K562 (cell line): ENCODE results near the gene TXNL4A. TPM values are rescaled to one million over a fixed set of nuclear protein-coding genes. Genes with fewer than 3 reads are reported as not detected.
"Not testable (repeated sequence)": the region's sequence is repeated elsewhere in the genome, so short reads cannot be mapped to it uniquely, and the experiment has no call there.

Experiments used
- ATAC-seq: fragments of 200-7000 bp; cut with Tn5 transposase; 3 replicates; pipeline ENCODE4 v1.9.1; 2020; ENCODE audit warnings: moderate library complexity
- BruUV-seq: library from RNA; stranded (reverse); fragments of 400-500 nt; replicated peaks from 2 replicates; lab custom pipeline; 2021; lab: Mats Ljungman, UMichigan
- CTCF ChIA-PET: fragments of 300-600 bp; formaldehyde crosslinking; extraction: SDS; loops from one replicate; lab custom pipeline; 2021; ENCODE audit warnings: low intra/inter-chr PET ratio; lab: Yijun Ruan, JAX
- POLR2A ChIA-PET: fragments of 300-600, 350-650 bp; sonication (Branson Sonifier 250); formaldehyde crosslinking; extraction: SDS; loops from one replicate; lab custom pipeline; 2021; ENCODE audit warnings: antibody characterized with exemption, inconsistent platforms; lab: Yijun Ruan, JAX
- DNase-seq, 4 experiments: peaks; one replicate each; pipeline versions ENCODE4 v3.0.0 to v3.0.0-alpha.2; 2011 to 2018; ENCODE audit warnings: low spot score in 3 of 4, mixed read lengths in 3 of 4; ENCODE audit errors: extremely low read depth in 1 of 4
- FAIRE-seq: peaks from 2 replicates; lab custom pipeline; 2011; peaks lifted over from hg19 to GRCh38; lab: Jason Lieb, UNC
- H2AFZ ChIP-seq: 2 replicates; pipeline ENCODE4 v1.6.0; 2011; ENCODE audit warnings: low read depth, low read length, control low read depth, inconsistent platforms
- H3K27ac ChIP-seq: fragments of 200-600 bp; 3 replicates; pipeline ENCODE4 v1.8.0; 2011; ENCODE audit warnings: low read depth, mild to moderate bottlenecking, control low read depth, inconsistent platforms, low read length, moderate library complexity, mixed read lengths; ENCODE audit errors: extremely low read depth
- H3K27me3 ChIP-seq, 2 experiments: fragments of 300-600 bp in 1 of 2; 2 replicates in 1 of 2; 3 replicates in 1 of 2; pipeline versions ENCODE4 v1.6.0 to v1.8.0; 2011; ENCODE audit warnings: inconsistent platforms in 2 of 2, low read length in 2 of 2, mild to moderate bottlenecking in 1 of 2, mixed read lengths in 1 of 2, moderate library complexity in 1 of 2; ENCODE audit not compliant: control insufficient read depth in 2 of 2, insufficient read depth in 2 of 2
- H3K36me3 ChIP-seq: fragments of 300-600 bp; 3 replicates; pipeline ENCODE4 v1.8.0; 2011; ENCODE audit warnings: mild to moderate bottlenecking, low read length, inconsistent platforms; ENCODE audit not compliant: control insufficient read depth, insufficient read depth
- H3K4me1 ChIP-seq, 2 experiments: fragments of 200-600 bp in 1 of 2; replicated peaks in 1 of 2; 2 replicates in 1 of 2; 3 replicates in 1 of 2; pipeline versions ENCODE4 v1.5.1 to v1.8.0; 2011; ENCODE audit warnings: inconsistent platforms in 2 of 2, low read length in 2 of 2, mild to moderate bottlenecking in 1 of 2, mixed read lengths in 1 of 2, moderate library complexity in 1 of 2; ENCODE audit not compliant: control insufficient read depth in 2 of 2, insufficient read depth in 2 of 2
- H3K4me2 ChIP-seq: 2 replicates; pipeline ENCODE4 v1.6.1; 2011; ENCODE audit warnings: low read length, control low read depth, inconsistent platforms, mixed read lengths; ENCODE audit not compliant: insufficient read depth
- H3K4me3 ChIP-seq: fragments of 200-600 bp; sonication (generic), shearing (Covaris generic); 2 replicates; pipeline ENCODE4 v1.5.1; 2016; ENCODE audit warnings: control low read depth, inconsistent platforms
- H3K79me2 ChIP-seq: fragments of 200-600 bp; 3 replicates; pipeline ENCODE4 v1.8.0; 2011; ENCODE audit warnings: low read length, inconsistent platforms; ENCODE audit not compliant: control insufficient read depth, insufficient read depth
- H3K9ac ChIP-seq, 2 experiments: 2 replicates each; pipeline versions ENCODE4 v1.6.0 to v1.6.1; 2011; ENCODE audit warnings: low read depth in 2 of 2, low read length in 2 of 2, control low read depth in 1 of 2, inconsistent platforms in 1 of 2, mild to moderate bottlenecking in 1 of 2, mixed read lengths in 1 of 2; ENCODE audit not compliant: insufficient read depth in 1 of 2
- H3K9me1 ChIP-seq: one replicate; pipeline ENCODE4 v1.6.0; 2011; ENCODE audit warnings: inconsistent platforms, mild to moderate bottlenecking, low read length, moderate library complexity; ENCODE audit not compliant: control insufficient read depth, insufficient read depth
- H3K9me3 ChIP-seq: replicated peaks from 2 replicates; pipeline ENCODE4 v1.5.1; 2011; ENCODE audit warnings: low read depth, low read length, inconsistent platforms; ENCODE audit not compliant: control insufficient read depth, insufficient read depth
- H4K20me1 ChIP-seq: replicated peaks from 2 replicates; pipeline ENCODE4 v1.6.1; 2011; ENCODE audit warnings: low read length, inconsistent platforms, mixed read lengths; ENCODE audit not compliant: control insufficient read depth, insufficient read depth
- ARID1B ChIP-seq: fragments of 450-650 bp; IDR thresholded peaks from 2 replicates; pipeline ENCODE4 v1.6.1; 2016; ENCODE audit warnings: antibody characterized with exemption, mild to moderate bottlenecking, inconsistent platforms
- ARID3A ChIP-seq: IDR thresholded peaks from 2 replicates; pipeline ENCODE4 v1.6.1; 2012; ENCODE audit warnings: low read depth, low read length, improper control_type of control experiment, borderline replicate concordance
- CBFA2T3 ChIP-seq: fragments of 450-650 bp; IDR thresholded peaks from 2 replicates; pipeline ENCODE4 v1.6.1; 2017
- EP300 ChIP-seq: IDR thresholded peaks from 2 replicates; pipeline ENCODE4 v1.6.1; 2012; ENCODE audit warnings: low read length, improper control_type of control experiment
- HMBOX1 ChIP-seq: sonication (generic); IDR thresholded peaks from 2 replicates; pipeline ENCODE4 v1.6.1; 2016
- MTA2 ChIP-seq: fragments of 450-650 bp; IDR thresholded peaks from 2 replicates; pipeline ENCODE4 v1.6.1; 2016; ENCODE audit warnings: low read depth
- NCOR1 ChIP-seq: fragments of 450-650 bp; IDR thresholded peaks from 2 replicates; pipeline ENCODE4 v1.6.1; 2016; ENCODE audit warnings: mild to moderate bottlenecking, moderate library complexity
- SMARCA4 ChIP-seq: fragments of 450-650 bp; IDR thresholded peaks from 2 replicates; pipeline ENCODE4 v1.6.1; 2016
- TAL1 ChIP-seq: fragments of 450-650 bp; IDR thresholded peaks from 2 replicates; pipeline ENCODE4 v1.6.1; 2016; ENCODE audit warnings: mild to moderate bottlenecking
- TCF3 ChIP-seq: sonication (generic); formaldehyde crosslinking; IDR thresholded peaks from 2 replicates; pipeline ENCODE4 v1.4.0; 2020; ENCODE audit warnings: mild to moderate bottlenecking, missing genetic modification reagents
- TEAD4 ChIP-seq, 2 experiments: sonication (generic) in 1 of 2; formaldehyde crosslinking in 1 of 2; IDR thresholded peaks; 2 replicates each; pipeline versions ENCODE4 v1.6.1 to v1.8.0; 2012 to 2022; ENCODE audit warnings: borderline replicate concordance in 1 of 2, inconsistent platforms in 1 of 2, low read length in 1 of 2, mild to moderate bottlenecking in 1 of 2, missing genetic modification reagents in 1 of 2
- WGBS: fragments of 100-300 bp; shearing (Covaris generic); methylation state at CpG from one replicate; pipeline ENCODE4 v1.1.6; 2016; ENCODE audit warnings: low coverage, mixed read lengths; ENCODE audit not compliant: insufficient coverage; ENCODE audit errors: missing lambda C conversion rate; 5-methylcytosine and 5-hydroxymethylcytosine counted together
- in situ Hi-C: fragments of 300-500 bp; cut with MboI; formaldehyde crosslinking; loops from 4 replicates; pipeline ENCODE4 v1.15.0; 2018; ENCODE audit warnings: inconsistent platforms, mixed read lengths
- intact Hi-C: fragments of 100-400 bp; cut with micrococcal nuclease; formaldehyde crosslinking; loops from 2 replicates; pipeline ENCODE4 v1.14.2; 2022
- polyA plus RNA-seq, 8 experiments: library from polyadenylated mRNA; depleted of rRNA in 4 of 8; stranded (reverse) in 5 of 8; unstranded in 3 of 8; fragments of >200 nt; fragmentation: Nextera tagmentation in 2 of 8; fragmentation: Illumina TruSeq in 1 of 8; extraction: Ambion mirVana in 2 of 8; extraction: Trizol in 1 of 8; gene quantifications; 2 replicates each; pipeline versions ENCODE4 v1.2.1 to v1.2.3, GENCODE V29; 2011 to 2014; ENCODE audit warnings: inconsistent platforms in 1 of 8, missing spikeins in 1 of 8
- total RNA-seq, 7 experiments: library from RNA; depleted of rRNA in 6 of 7; stranded (reverse); fragments of >200 nt in 6 of 7; fragmentation: Illumina TruSeq in 2 of 7; extraction: Trizol in 2 of 7; gene quantifications; 2 replicates each; pipeline versions ENCODE4 v1.2.1 to v1.2.3, GENCODE V29; 2011 to 2021; ENCODE audit warnings: low replicate concordance in 1 of 7

Gene TXNL4A
- total and polyA plus RNA-seq, 9 of the 15 experiments (the other 6 are each of a cell fraction or from before 2014, with no cell fraction given), result 27.0 to 132 (median 87.5) TPM

GRCh38 chr18:80011496-80012137 is 23.3 kb upstream of the TXNL4A start:
- H3K4me1 ChIP-seq, result peaks cover 8 to 24% of the 10 kb centered on the region in 2 experiments; a peak in 4 of 5 replicates
- WGBS, result 2% methylated on average over 12 of the region's 14 CpGs
- FAIRE-seq, result peak; percentile 81
- peak overlapping the region; percentile 68 for H2AFZ ChIP-seq
- CTCF ChIA-PET; in situ Hi-C loops; H3K79me2 ChIP-seq; H3K9me1 ChIP-seq; BruUV-seq; H3K9me3 ChIP-seq; intact Hi-C loops; POLR2A ChIA-PET; H3K9ac ChIP-seq; H3K4me3 ChIP-seq; H3K27me3 ChIP-seq; H3K36me3 ChIP-seq; H4K20me1 ChIP-seq; TF ChIP-seq TEAD4 (CRISPR knock-in tag; IDR thresholded peaks at IDR 0.05; ENCODE audit: borderline replicate concordance): not testable (repeated sequence)
- peak; percentile 76 for ATAC-seq
- DNase-seq, result peak in 3 of 4 experiments; percentile 12 to 76 (median 19)
- H3K4me2 ChIP-seq, result peak overlapping the region; percentile 53; the same call in 1 of the 2 replicates
- H3K27ac ChIP-seq, result peak overlapping the region; percentile 65
- TF ChIP-seq TEAD4 (IDR thresholded peaks at IDR 0.05; ENCODE audit: low read length) (peak; percentile 32; the same call in 1 of the 2 replicates), MTA2 (0 out of 2 replicates have a peak, but pooled peaks have one; percentile 10), ARID1B (peak; percentile 80), HMBOX1 (peak; percentile 82), SMARCA4 (peak; percentile 60), CBFA2T3 (peak; percentile 40), TAL1 (peak; percentile 56; the same call in 1 of the 2 replicates), EP300 (peak; percentile 36; the same call in 1 of the 2 replicates), TCF3 (CRISPR knock-in tag) (peak; percentile 59), ARID3A (0 out of 2 replicates have a peak, but pooled peaks have one; percentile 29), NCOR1 (peak; percentile 17; the same call in 1 of the 2 replicates)
